Heart right ventricle (tissue), 16 donors: ENCODE measurements around the gene SMIM27. TPM values are rescaled to one million over a fixed set of nuclear protein-coding genes. Genes with fewer than 3 reads are reported as not detected.

Experiments
- ATAC-seq, 8 donors: fragments of 200-7000 bp; cut with Tn5 transposase; one replicate each; pipeline ENCODE4 v1.9.1; 2020; ENCODE audit warnings: mild to moderate bottlenecking in 8 of 8, moderate library complexity in 8 of 8, moderate number of reproducible peaks in 1 of 8
- DNase-seq, 2 donors: peaks; one replicate each; pipeline ENCODE4 v3.0.0-alpha.2; 2020
- H3K27ac ChIP-seq, 10 donors: fragments of 200-600 bp; sonication (generic) in 2 of 10; one replicate each; pipeline versions ENCODE4 v1.5.0 to v1.8.0; 2020 to 2022; ENCODE audit warnings: mild to moderate bottlenecking in 3 of 10
- H3K27me3 ChIP-seq, 7 donors: fragments of 200-600 bp; one replicate each; pipeline ENCODE4 v1.8.0; 2021 to 2022; ENCODE audit warnings: mild to moderate bottlenecking in 2 of 7
- H3K36me3 ChIP-seq, 9 donors: fragments of 200-600 bp; sonication (generic) in 1 of 9; one replicate each; pipeline versions ENCODE4 v1.5.0 to v1.8.0; 2020 to 2022; ENCODE audit warnings: mild to moderate bottlenecking in 2 of 9
- H3K4me1 ChIP-seq, 9 donors: fragments of 200-600 bp; sonication (generic) in 1 of 9; one replicate each; pipeline versions ENCODE4 v1.5.0 to v1.8.0; 2020 to 2022; ENCODE audit warnings: mild to moderate bottlenecking in 4 of 9
- H3K4me3 ChIP-seq, 10 donors: fragments of 200-600 bp; sonication (generic) in 2 of 10; one replicate each; pipeline versions ENCODE4 v1.5.0 to v1.8.0; 2020 to 2022; ENCODE audit warnings: mild to moderate bottlenecking in 7 of 10, moderate library complexity in 2 of 10
- H3K9me3 ChIP-seq, 11 donors: fragments of 200-600 bp in 10 of 11; sonication (generic) in 2 of 11; one replicate each; pipeline versions ENCODE4 v1.5.0 to v1.8.0; 2013 to 2022; ENCODE audit warnings: mild to moderate bottlenecking in 2 of 11, control low read depth in 1 of 11, moderate library complexity in 1 of 11
- CTCF ChIP-seq, 9 donors: fragments of 200-600 bp; sonication (generic) in 2 of 9; IDR thresholded peaks; one replicate each; pipeline versions ENCODE4 v1.5.0 to v1.8.0; 2021 to 2022; ENCODE audit warnings: antibody characterized with exemption in 9 of 9, mild to moderate bottlenecking in 5 of 9, moderate library complexity in 1 of 9
- WGBS, 2 donors: extraction: QIAGEN DNeasy Blood & Tissue Kit; methylation state at CpG; one replicate each; pipeline ENCODE4 v1.1.7; 2013; ENCODE audit warnings: inconsistent platforms in 1 of 2; 5-methylcytosine and 5-hydroxymethylcytosine counted together
- intact Hi-C, 10 donors: fragments of 100-400 bp; cut with DNase I; formaldehyde crosslinking; loops; one replicate each; pipeline versions ENCODE4 v1.11.1 to v1.14.2; 2022
- polyA plus RNA-seq, 2 donors: library from polyadenylated mRNA; stranded (reverse); fragments of 200-250 nt; gene quantifications; one replicate each; pipeline ENCODE4 v1.2.3, GENCODE V29; 2013
- total RNA-seq, 10 donors: library from RNA; stranded (reverse); fragmentation: NEBNext Ultra II Directional in 3 of 10; extraction: Animal tissue kit (Norgen Biotek cat#: 25700) in 3 of 10; gene quantifications; one replicate each; pipeline versions ENCODE4 v1.2.1 to v1.2.4, GENCODE V29; 2021 to 2023
- donor health status: Arrhythmogenic right ventricular cardiomyopathy.
- donor health status: ischemic (EF 13 %, LVEDD 7.1; RV severe dilation, severe dysfunction).
- donor health status: healthy with polysubstance abuse.
- donor health status: DM: no; HTN: yes; CAD: no.
- donor health status: DM: no; HTN: no; CAD: no.
- donor health status: ischemic (EF 25% LVEDD 6.9; RV normal size, moderate dysfunction).
- donor health status: ischemic (EF 25% LVEDD 5.7; RV mildly dilated, moderate dysfunction).
- donor health status: healthy.
- donor health status: DM: yes; HTN: yes; CAD: no.
- donor health status: Ischemic cardiomyopathy.
- donor health status: ischemic (EF 35%, LVEDD 5.7; RV mildly dilated, moderate dysfunction).
- donor health status: nonischemic (EF 11% LVEDD 7.7; RV severe dilation, severe dysfunction).
- donor health status: DM: yes; HTN: yes; CAD: no.
- donor health status: PGD.
- donor health status: ischemic (EF 29% LVEDD 5.4; RV normal size, mild dysfunction).
- donor health status: nonischemic (EF 23%, LVEDD 6.1; RV moderate dilation, normal function).

SMIM27 gene
- total and polyA plus RNA-seq, 12 donors = 3.6 to 19.6 (median 14.8) TPM

GRCh38 chr9:32584784-32585183, 32.7 kb downstream of the SMIM27 start:
- ATAC-seq (no peak), DNase-seq (no peak)
- intact Hi-C loops = loop anchor here in 3 of 10 donors (5.0 kb wide), 1 partner anchor 383 kb away; no protein-coding TSS in a partner anchor
- Histone ChIP-seq H3K27ac (no peak overlapping the region), H3K4me1 (no peaks in the 10 kb centered on the region), H3K9me3 (no peaks in the 10 kb centered on the region), H3K36me3 (no peaks in the 10 kb centered on the region), H3K4me3 (no peak overlapping the region), H3K27me3 (peaks cover 0 to 33% (median 20%) of the 10 kb centered on the region in 7 donors)
- no peak for TF ChIP-seq CTCF (IDR thresholded peaks at IDR 0.05)
- 38 to 47% methylated on average over 2 of the region's 2 CpGs for WGBS, 2 donors

GRCh38 chr9:32587901-32588300, 35.8 kb downstream of the SMIM27 start:
- TF ChIP-seq CTCF (IDR thresholded peaks at IDR 0.05) = no peak
- no peak overlapping the region for H3K27ac ChIP-seq
- H3K27me3 ChIP-seq = peaks cover 0 to 25% (median 17%) of the 10 kb centered on the region in 7 donors
- DNase-seq (no peak), ATAC-seq (no peak)
- H3K4me1 ChIP-seq = no peaks in the 10 kb centered on the region
- intact Hi-C loops = loop anchor here in 7 of 10 donors (2.0 to 5.0 kb wide), 3 partner anchors 379 to 381 kb away; no protein-coding TSS in a partner anchor
- no peaks in the 10 kb centered on the region for H3K36me3 ChIP-seq
- no peaks in the 10 kb centered on the region for H3K9me3 ChIP-seq
- no peak overlapping the region for H3K4me3 ChIP-seq

GRCh38 chr9:32589083-32589723, 37.1 kb downstream of the SMIM27 start:
- DNase-seq (no peak), ATAC-seq (peak in 1 of 8 donors; percentile 55)
- intact Hi-C loops = loop anchor here in 8 of 10 donors (1.0 to 5.0 kb wide), 4 partner anchors 378 to 380 kb away; no protein-coding TSS in a partner anchor
- 45 to 48% methylated on average over 6 of the region's 6 CpGs for WGBS, 2 donors
- no peaks in the 10 kb centered on the region for H3K4me1 ChIP-seq
- H3K4me3 ChIP-seq = no peak overlapping the region
- no peak overlapping the region for H3K27ac ChIP-seq
- no peaks in the 10 kb centered on the region for H3K36me3 ChIP-seq
- TF ChIP-seq CTCF (IDR thresholded peaks at IDR 0.05) = peak in 7 of 9 donors; percentile 38 to 63 (median 48)
- no peaks in the 10 kb centered on the region for H3K9me3 ChIP-seq
- peaks cover 0 to 25% (median 17%) of the 10 kb centered on the region in 7 donors for H3K27me3 ChIP-seq

- WGBS, 2 donors = 26 to 34% methylated on average over 2 of the region's 2 CpGs
- Histone ChIP-seq H3K27ac (no peak overlapping the region), H3K4me1 (no peaks in the 10 kb centered on the region), H3K27me3 (peaks cover 0 to 20% (median 12%) of the 10 kb centered on the region in 7 donors), H3K4me3 (no peak overlapping the region), H3K9me3 (no peaks in the 10 kb centered on the region), H3K36me3 (no peaks in the 10 kb centered on the region)
- ATAC-seq = no peak
- TF ChIP-seq CTCF (IDR thresholded peaks at IDR 0.05) = no peak
- no peak for DNase-seq
- intact Hi-C loops = loop anchor here in 2 of 10 donors (5.0 to 10.0 kb wide), 2 partner anchors 47 to 184 kb away; partner anchors contain the start of gene TAF1L (in 1 of the 2)
Measured at GRCh38 chr9:32590476-32590875, 38.3 kb downstream of the SMIM27 start.
